CD4-positive, alpha-beta T cell (primary cell): ENCODE measurements around the gene GDNF. TPM values are rescaled to one million over a fixed set of nuclear protein-coding genes. Genes with fewer than 3 reads are reported as not detected.

Experiments used
- ATAC-seq: fragments of 200-7000 bp; cut with Tn5 transposase; one replicate; pipeline ENCODE4 v1.10.0; 2022; ENCODE audit warnings: mild to moderate bottlenecking; ENCODE audit not compliant: poor library complexity
- CTCF ChIA-PET: fragments of 350-600 bp; sonication (Branson Sonifier 250); formaldehyde crosslinking; loops from one replicate; lab custom pipeline; 2021; ENCODE audit warnings: antibody characterized with exemption, inconsistent platforms; lab: Charles Lee
- POLR2A ChIA-PET: fragments of 350-600 bp; sonication (Branson Sonifier 250); formaldehyde crosslinking; loops from one replicate; lab custom pipeline; 2021; ENCODE audit warnings: antibody characterized with exemption, inconsistent platforms; lab: Charles Lee
- DNase-seq, 14 experiments: peaks; one replicate each; pipeline ENCODE4 v3.0.0-alpha.2; 2013 to 2020; ENCODE audit warnings: mixed read lengths in 2 of 14
- H3K27ac ChIP-seq, 2 donors: one replicate each; pipeline versions ENCODE4 v1.5.1 to v1.7.0; 2013; ENCODE audit warnings: low read length in 2 of 2, low read depth in 1 of 2, mild to moderate bottlenecking in 1 of 2
- H3K27me3 ChIP-seq, 2 experiments: 1 replicate in 1 of 2; 2 replicates in 1 of 2; pipeline versions ENCODE4 v1.6.1 to v1.7.0; 2013; ENCODE audit warnings: low read length in 2 of 2, control low read depth in 1 of 2, mild to moderate bottlenecking in 1 of 2, moderate library complexity in 1 of 2; ENCODE audit not compliant: insufficient read depth in 2 of 2, control insufficient read depth in 1 of 2
- H3K36me3 ChIP-seq: one replicate; pipeline ENCODE4 v1.6.1; 2013; ENCODE audit warnings: low read length, control low read depth; ENCODE audit not compliant: insufficient read depth
- H3K4me1 ChIP-seq: one replicate; pipeline ENCODE4 v1.6.1; 2013; ENCODE audit warnings: low read length, control low read depth; ENCODE audit not compliant: insufficient read depth
- H3K4me3 ChIP-seq: one replicate; pipeline ENCODE4 v1.5.1; 2013; ENCODE audit warnings: mild to moderate bottlenecking, low read length, moderate library complexity
- H3K9me3 ChIP-seq, 2 experiments: 1 replicate in 1 of 2; 2 replicates in 1 of 2; pipeline versions ENCODE4 v1.6.1 to v1.7.0; 2013; ENCODE audit warnings: low read length in 2 of 2, mild to moderate bottlenecking in 2 of 2, control low read depth in 1 of 2, moderate library complexity in 1 of 2; ENCODE audit not compliant: control insufficient read depth in 1 of 2, insufficient read depth in 1 of 2
- H3K27ac Mint-ChIP-seq: one replicate; pipeline ENCODE4 v1.8.0; 2020; ENCODE audit warnings: mixed read lengths
- H3K27me3 Mint-ChIP-seq: one replicate; pipeline ENCODE4 v1.8.0; 2021; ENCODE audit warnings: mixed read lengths
- H3K36me3 Mint-ChIP-seq: one replicate; pipeline ENCODE4 v1.8.0; 2021; ENCODE audit warnings: low read depth, mixed read lengths
- H3K4me1 Mint-ChIP-seq: one replicate; pipeline ENCODE4 v1.8.0; 2021; ENCODE audit warnings: low read depth, mixed read lengths
- H3K4me3 Mint-ChIP-seq: one replicate; pipeline ENCODE4 v1.8.0; 2020; ENCODE audit warnings: mild to moderate bottlenecking, mixed read lengths
- H3K9me3 Mint-ChIP-seq: one replicate; pipeline ENCODE4 v1.8.0; 2020; ENCODE audit warnings: mixed read lengths
- intact Hi-C, 2 experiments: fragments of 100-400 bp; cut with DNase I in 1 of 2; cut with micrococcal nuclease in 1 of 2; formaldehyde crosslinking; loops; one replicate each; pipeline versions ENCODE4 v1.15.1 to v1.9.0; 2023 to 2025; cut with DNase I, micrococcal nuclease
- total RNA-seq, 174 experiments: library from RNA in 2 of 174; stranded (reverse) in 2 of 174; gene quantifications; one replicate each; pipeline ENCODE4 v1.2.3 and lab custom pipeline; 2021 to 2026
- TF ChIP-seq, protein P1 (sequence below): fragments of 200-600 bp; IDR thresholded peaks from one replicate; pipeline ENCODE4 v1.8.0; 2022; ENCODE audit warnings: antibody characterized with exemption, mild to moderate bottlenecking

Gene GDNF
- total RNA-seq, 2 experiments from 2014 or later, result not detected

DNA sequence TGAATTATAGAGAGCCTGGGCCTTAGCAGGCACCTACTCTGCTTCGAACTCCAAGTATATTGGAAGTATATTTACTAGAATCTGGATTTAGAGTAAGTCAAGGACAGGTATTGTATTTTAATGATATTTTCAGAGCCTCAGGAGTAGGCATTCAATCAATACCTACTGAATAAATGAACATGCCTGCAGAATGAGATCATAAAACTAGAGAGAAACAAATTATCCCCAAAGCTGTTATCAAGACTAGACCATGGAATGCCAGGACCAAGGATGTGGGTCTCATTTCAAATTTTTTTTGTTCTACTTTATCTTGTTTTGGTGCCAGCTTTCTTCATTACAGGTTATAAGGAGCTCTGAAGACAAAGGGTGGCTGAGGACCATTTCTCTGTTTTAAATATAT lies 66.0 kb downstream of the GDNF start:
- TF ChIP-seq, protein P1, sequence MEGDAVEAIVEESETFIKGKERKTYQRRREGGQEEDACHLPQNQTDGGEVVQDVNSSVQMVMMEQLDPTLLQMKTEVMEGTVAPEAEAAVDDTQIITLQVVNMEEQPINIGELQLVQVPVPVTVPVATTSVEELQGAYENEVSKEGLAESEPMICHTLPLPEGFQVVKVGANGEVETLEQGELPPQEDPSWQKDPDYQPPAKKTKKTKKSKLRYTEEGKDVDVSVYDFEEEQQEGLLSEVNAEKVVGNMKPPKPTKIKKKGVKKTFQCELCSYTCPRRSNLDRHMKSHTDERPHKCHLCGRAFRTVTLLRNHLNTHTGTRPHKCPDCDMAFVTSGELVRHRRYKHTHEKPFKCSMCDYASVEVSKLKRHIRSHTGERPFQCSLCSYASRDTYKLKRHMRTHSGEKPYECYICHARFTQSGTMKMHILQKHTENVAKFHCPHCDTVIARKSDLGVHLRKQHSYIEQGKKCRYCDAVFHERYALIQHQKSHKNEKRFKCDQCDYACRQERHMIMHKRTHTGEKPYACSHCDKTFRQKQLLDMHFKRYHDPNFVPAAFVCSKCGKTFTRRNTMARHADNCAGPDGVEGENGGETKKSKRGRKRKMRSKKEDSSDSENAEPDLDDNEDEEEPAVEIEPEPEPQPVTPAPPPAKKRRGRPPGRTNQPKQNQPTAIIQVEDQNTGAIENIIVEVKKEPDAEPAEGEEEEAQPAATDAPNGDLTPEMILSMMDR, result no peak
- POLR2A ChIA-PET, result no interaction called here
- no peak for DNase-seq
- Histone ChIP-seq H3K4me1 (no peaks in the 10 kb centered on the region), H3K27me3 (no peaks in the 10 kb centered on the region), H3K27ac (no peak overlapping the region), H3K4me3 (no peak overlapping the region), H3K9me3 (peaks cover 9 to 19% of the 10 kb centered on the region in 2 experiments), H3K36me3 (no peaks in the 10 kb centered on the region)
- Mint-ChIP-seq H3K4me1 (no peaks in the 10 kb centered on the region), H3K27me3 (peaks cover 11% of the 10 kb centered on the region), H3K9me3 (peaks cover 11% of the 10 kb centered on the region), H3K27ac (no peak overlapping the region), H3K36me3 (no peaks in the 10 kb centered on the region), H3K4me3 (no peak overlapping the region)
- ATAC-seq, result no peak
- intact Hi-C loops, result no loop called here
- CTCF ChIA-PET, result no interaction called here

DNA sequence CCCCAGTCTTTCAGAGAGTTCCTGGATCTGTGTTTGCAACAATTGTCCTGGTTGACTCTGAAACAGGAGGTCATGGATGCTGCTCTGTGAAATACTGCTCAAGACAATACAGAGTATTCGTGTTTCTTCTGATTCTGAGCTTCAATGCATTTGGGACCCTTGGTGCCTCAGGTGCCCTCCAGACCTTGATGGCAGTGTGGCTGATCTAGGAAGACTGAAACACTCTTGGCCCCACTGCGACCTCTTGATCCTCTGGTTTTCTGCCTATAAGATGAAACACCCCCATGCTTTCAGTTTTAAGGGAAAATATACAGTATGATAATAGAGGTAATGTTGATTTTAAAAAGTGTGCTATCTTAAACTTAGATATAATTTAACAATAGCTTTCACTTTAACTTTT lies 67.6 kb downstream of the GDNF start:
- H3K36me3 ChIP-seq, result no peaks in the 10 kb centered on the region
- TF ChIP-seq, protein P1, result no peak
- H3K4me3 ChIP-seq, result no peak overlapping the region
- POLR2A ChIA-PET, result no interaction called here
- Mint-ChIP-seq H3K9me3 (peaks cover 11% of the 10 kb centered on the region), H3K4me1 (no peaks in the 10 kb centered on the region), H3K4me3 (no peak overlapping the region), H3K27me3 (peaks cover 11% of the 10 kb centered on the region), H3K27ac (no peak overlapping the region), H3K36me3 (no peaks in the 10 kb centered on the region)
- DNase-seq, result no peak
- intact Hi-C loops, result no loop called here
- CTCF ChIA-PET, result no interaction called here
- H3K4me1 ChIP-seq, result no peaks in the 10 kb centered on the region
- no peaks in the 10 kb centered on the region for H3K27me3 ChIP-seq
- no peak for ATAC-seq
- no peak overlapping the region for H3K27ac ChIP-seq
- peaks cover 9 to 16% of the 10 kb centered on the region in 2 experiments for H3K9me3 ChIP-seq

DNA sequence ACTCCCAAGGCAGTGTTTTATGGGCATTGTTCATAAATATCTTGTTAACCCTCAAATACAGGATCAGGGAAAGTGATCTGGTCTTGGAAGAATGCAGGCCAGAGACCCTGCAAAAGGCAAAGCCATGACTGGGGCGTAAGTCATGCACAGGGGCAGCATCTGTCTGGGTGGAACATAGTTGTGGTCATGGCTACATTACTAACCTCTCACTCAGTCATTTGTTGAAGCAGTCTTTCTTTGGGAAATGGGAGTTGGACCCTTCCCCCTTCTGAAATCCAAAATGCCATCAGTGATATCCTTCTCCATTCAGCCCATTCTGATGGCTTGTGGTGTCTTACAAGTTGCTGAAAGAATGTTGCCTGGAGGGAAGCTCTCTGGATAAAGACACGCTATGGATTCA lies 68.1 kb downstream of the GDNF start:
- no peak overlapping the region for H3K4me3 Mint-ChIP-seq
- H3K36me3 ChIP-seq, result no peaks in the 10 kb centered on the region

More for the DNA sequence above, 68.1 kb downstream of the GDNF start:
- intact Hi-C loops, result no loop called here
- Mint-ChIP-seq H3K36me3 (no peaks in the 10 kb centered on the region), H3K27ac (no peak overlapping the region), H3K9me3 (peaks cover 11% of the 10 kb centered on the region), H3K27me3 (peaks cover 11% of the 10 kb centered on the region), H3K4me1 (no peaks in the 10 kb centered on the region)
- no peaks in the 10 kb centered on the region for H3K4me1 ChIP-seq
- ATAC-seq (no peak), DNase-seq (no peak)
- H3K27me3 ChIP-seq, result no peaks in the 10 kb centered on the region
- no peak overlapping the region for H3K27ac ChIP-seq
- CTCF ChIA-PET, result no interaction called here
- POLR2A ChIA-PET, result no interaction called here
- no peak overlapping the region for H3K4me3 ChIP-seq
- peaks cover 9 to 13% of the 10 kb centered on the region in 2 experiments for H3K9me3 ChIP-seq
- TF ChIP-seq, protein P1, result no peak
